Measurements from ENCODE around the gene CD6.
A peak's percentile ranks its signal among the peaks of the same experiment; 100 is the strongest.

CD6 gene, protein sequence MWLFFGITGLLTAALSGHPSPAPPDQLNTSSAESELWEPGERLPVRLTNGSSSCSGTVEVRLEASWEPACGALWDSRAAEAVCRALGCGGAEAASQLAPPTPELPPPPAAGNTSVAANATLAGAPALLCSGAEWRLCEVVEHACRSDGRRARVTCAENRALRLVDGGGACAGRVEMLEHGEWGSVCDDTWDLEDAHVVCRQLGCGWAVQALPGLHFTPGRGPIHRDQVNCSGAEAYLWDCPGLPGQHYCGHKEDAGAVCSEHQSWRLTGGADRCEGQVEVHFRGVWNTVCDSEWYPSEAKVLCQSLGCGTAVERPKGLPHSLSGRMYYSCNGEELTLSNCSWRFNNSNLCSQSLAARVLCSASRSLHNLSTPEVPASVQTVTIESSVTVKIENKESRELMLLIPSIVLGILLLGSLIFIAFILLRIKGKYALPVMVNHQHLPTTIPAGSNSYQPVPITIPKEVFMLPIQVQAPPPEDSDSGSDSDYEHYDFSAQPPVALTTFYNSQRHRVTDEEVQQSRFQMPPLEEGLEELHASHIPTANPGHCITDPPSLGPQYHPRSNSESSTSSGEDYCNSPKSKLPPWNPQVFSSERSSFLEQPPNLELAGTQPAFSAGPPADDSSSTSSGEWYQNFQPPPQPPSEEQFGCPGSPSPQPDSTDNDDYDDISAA

DNA sequence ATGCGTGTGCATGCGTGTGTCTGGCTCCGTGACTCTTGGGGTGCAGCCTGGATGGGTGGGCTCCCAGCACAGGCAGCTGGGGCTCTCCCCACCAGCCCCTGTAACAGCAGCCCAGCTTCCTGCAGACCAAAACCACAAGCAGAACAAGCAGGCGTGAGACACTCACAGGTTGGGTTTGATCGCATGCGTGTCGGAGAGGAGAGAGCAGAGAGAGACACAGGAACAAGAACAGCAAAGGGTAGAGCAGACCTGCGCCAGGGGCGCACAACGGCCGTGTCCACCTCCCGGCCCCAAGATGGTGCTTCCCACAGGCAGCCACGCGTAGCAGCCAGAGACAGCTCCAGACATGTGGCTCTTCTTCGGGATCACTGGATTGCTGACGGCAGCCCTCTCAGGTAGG is at the start of gene CD6:
Gene CD6 (plus strand): TSS at position 161 of the 400 bp plus-strand sequence. CDS start 186 bp downstream, at position 347.
- no peak for DNase-seq (ENCODE audit: low spot score)

GRCh38 chr11:60921777-60922335 is 49.6 kb upstream of the CD6 start:
- DNase-seq (ENCODE audit: low spot score): no peak

DNA sequence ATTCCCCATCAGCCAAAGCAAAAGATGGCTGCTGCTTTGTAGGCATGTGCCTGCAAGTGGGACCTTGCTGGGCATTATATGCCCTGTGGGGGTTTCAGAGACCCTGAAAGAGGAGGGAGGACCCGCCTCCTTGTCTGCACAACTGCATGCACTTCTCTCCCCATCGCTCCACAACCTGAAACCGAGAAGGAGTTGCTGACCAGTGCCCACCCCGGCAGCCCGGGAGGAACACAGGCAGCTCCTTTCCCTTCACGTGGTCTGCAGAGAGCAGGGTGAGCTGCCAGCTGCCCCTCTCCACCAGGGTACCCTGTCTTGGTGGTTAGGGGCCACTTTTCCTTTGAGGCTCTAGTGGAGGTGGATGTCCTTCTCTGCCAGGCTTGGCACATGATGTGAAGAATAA is 48.6 kb upstream of the CD6 start:
- no peak for DNase-seq (ENCODE audit: low spot score)

DNA sequence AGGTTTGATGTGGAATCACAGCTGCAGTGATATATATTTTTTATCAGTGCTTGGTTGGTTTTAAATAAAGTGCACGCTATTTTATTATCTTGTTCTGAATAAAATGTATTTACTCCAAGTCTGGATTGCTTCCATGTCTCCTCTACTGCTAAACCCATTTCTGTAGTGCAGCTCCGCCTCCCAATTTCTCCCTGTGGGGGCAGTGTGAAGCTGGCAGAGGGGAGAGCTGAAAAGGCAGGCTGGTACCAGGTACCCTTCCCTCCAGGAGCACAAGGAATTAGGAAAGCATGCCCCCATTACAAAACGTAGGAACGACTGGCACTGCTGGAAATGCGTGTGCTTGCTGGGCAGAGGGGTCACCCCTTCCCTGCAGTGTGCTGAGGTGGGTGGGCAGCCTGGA is 48.2 kb upstream of the CD6 start:
- DNase-seq (ENCODE audit: low spot score): no peak

DNA sequence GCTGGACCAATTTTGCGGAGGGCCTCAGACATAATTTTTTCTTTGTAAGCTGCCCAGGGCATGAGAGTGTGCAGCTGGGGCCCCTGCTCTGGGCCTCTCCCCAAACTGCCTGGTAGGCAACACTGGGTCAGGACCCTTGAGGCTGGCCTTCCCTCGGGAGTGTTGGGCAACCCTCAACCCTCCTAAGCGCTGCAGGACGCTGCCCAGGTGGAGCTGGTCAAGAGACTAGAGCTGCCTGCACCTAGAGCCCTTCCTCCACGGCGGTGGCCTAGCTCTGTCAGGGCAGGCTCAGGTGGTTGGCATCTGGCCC is 47.7 kb upstream of the CD6 start:
- no peak for DNase-seq (ENCODE audit: low spot score)

- DNase-seq (ENCODE audit: low spot score): peak; percentile 93
Observed at GRCh38 chr11:60924110-60924905, 47.2 kb upstream of the CD6 start, which contains the start of gene TMEM132A. Gene TMEM132A (plus strand): TSS chr11:60924460. CDS start chr11:60924634, 174 bp downstream.

GRCh38 chr11:60924906-60925853 is 46.3 kb upstream of the CD6 start:
- peak; percentile 64 for DNase-seq (ENCODE audit: low spot score)

DNA sequence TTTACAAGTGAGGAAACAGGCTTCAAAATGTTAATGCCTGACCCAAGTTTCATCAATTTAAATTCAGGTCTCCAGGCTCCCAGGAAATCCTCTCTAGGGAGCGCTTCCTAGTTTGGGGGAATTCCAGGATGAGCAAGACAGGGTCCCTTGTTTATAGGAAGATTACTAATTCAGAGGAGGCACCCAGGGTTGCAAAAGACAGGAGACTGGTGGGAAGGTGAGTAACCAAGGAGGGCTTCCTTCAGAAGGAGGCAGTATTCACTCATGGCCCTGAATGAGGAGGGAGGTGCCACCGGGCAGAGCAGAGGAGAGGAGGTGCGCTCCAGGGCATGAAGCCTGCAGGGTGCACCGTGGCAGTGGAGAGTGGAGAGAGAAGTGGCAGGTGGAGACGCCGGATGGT is 45.6 kb upstream of the CD6 start:
- DNase-seq (ENCODE audit: low spot score): no peak

DNA sequence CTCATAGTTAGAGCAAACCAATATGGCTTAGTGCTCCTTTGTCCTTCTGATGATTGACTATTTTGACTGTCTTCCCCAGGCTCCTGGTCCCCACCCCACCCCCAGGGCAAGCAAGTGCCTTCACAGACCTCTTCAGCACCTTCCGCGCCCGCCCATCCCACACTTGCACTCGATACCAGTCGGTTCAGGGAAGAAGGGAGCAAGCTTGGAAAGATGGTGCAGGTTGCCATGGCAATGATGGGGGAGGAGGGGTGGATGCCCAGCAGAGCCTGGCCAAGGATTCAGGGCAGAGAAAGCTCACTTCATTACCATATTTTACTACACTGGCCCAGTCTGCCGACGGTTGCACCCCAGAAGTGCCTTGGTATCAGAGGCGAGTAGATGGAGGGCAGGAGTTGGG is 45.0 kb upstream of the CD6 start:
- no peak for DNase-seq (ENCODE audit: low spot score)

- no peak for DNase-seq (ENCODE audit: low spot score)
Observed at GRCh38 chr11:60927061-60927592, 44.4 kb upstream of the CD6 start.

- no peak for DNase-seq (ENCODE audit: low spot score)
Observed at GRCh38 chr11:60927600-60927999, 43.9 kb upstream of the CD6 start.

- DNase-seq (ENCODE audit: low spot score): no peak
Observed at GRCh38 chr11:60928563-60929001, 42.9 kb upstream of the CD6 start.

GRCh38 chr11:60929764-60930163 is 41.7 kb upstream of the CD6 start:
- no peak for DNase-seq (ENCODE audit: low spot score)

- DNase-seq (ENCODE audit: low spot score): no peak
Observed at GRCh38 chr11:60930394-60930793, 41.1 kb upstream of the CD6 start.

DNA sequence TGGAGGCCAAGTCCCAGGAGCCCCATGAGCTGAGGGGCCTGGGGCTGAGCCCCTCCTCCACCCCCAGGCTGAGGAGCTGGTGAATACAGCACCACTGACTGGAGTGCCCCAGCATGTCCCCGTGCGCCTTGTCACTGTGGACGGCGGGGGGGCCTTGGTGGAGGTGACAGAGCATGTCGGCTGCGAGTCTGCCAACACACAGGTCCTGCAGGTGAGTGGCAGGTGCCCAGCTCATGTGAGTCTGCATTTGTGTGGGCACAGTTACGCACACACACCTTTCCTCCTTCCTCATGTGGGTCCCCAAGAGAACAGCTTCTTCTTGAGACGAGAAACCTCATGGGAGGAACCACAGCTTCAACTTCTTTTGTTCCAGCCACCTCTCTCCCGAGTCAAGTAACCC is 39.6 kb upstream of the CD6 start:
- DNase-seq (ENCODE audit: low spot score): no peak

DNA sequence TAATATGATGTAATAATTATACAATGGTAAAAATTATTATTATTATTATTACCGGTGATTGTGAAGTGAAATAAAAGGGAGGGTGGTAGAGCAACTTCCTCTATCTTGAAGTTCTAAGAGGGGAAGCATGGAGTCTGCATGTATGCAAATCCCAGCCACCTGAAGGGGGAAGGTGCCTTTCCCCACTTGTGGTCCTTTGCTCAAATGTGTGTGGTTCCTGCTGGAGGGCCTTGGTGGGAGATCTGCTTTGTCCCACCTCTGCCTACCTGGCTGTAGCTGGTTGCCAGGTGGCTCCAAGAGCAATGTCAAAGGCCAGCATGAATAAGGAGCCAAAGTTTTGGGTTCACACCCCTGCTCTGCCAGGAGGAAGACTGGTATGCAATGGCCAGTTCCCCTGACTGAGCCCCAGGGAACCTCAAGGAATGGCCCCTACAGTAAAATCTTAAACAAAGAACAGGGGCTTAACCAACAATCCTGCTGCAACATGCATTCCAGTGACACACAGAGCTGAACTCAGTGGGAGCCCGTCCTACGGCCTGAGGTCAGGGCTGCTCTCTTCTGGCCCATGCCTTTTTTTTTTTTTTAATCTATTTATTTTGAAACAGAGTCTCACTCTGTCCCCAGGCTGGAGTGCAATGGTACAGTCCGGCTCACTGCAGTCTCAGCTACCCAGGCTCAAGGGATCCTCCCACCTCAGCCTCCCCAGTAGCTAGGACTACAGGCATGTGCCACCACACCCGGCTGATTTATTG is 38.7 kb upstream of the CD6 start:
- no peak for DNase-seq (ENCODE audit: low spot score)

GRCh38 chr11:60933416-60934123 is 37.9 kb upstream of the CD6 start:
- DNase-seq (ENCODE audit: low spot score): no peak

GRCh38 chr11:60934124-60934789 is 37.2 kb upstream of the CD6 start:
- DNase-seq (ENCODE audit: low spot score): no peak

Data from D341Med (cell line).